Liver (tissue), 9 donors: ENCODE results near the gene TBC1D16. TPM values are rescaled to one million over a fixed set of nuclear protein-coding genes. Genes with fewer than 3 reads are reported as not detected.

ENCODE experiments used
- DNase-seq: peaks from one replicate; pipeline ENCODE4 v3.0.0-alpha.2; 2017; ENCODE audit warnings: low spot score
- H3K27ac ChIP-seq, 2 donors: one replicate each; pipeline ENCODE4 v1.7.0; 2013; ENCODE audit warnings: inconsistent platforms in 2 of 2, low read length in 2 of 2, control low read depth in 1 of 2, low read depth in 1 of 2, mild to moderate bottlenecking in 1 of 2
- H3K27me3 ChIP-seq, 4 donors: one replicate each; pipeline versions ENCODE4 v1.6.1 to v1.7.0; 2013; ENCODE audit warnings: low read length in 3 of 4, inconsistent platforms in 1 of 4, mild to moderate bottlenecking in 1 of 4, moderate library complexity in 1 of 4; ENCODE audit not compliant: control insufficient read depth in 4 of 4, insufficient read depth in 4 of 4
- H3K36me3 ChIP-seq, 4 donors: one replicate each; pipeline versions ENCODE4 v1.6.1 to v1.7.0; 2013; ENCODE audit warnings: low read length in 3 of 4, mild to moderate bottlenecking in 3 of 4, low read depth in 1 of 4, moderate library complexity in 1 of 4; ENCODE audit not compliant: control insufficient read depth in 4 of 4, insufficient read depth in 3 of 4
- H3K4me1 ChIP-seq, 4 donors: one replicate each; pipeline versions ENCODE4 v1.6.1 to v1.7.0; 2013; ENCODE audit warnings: low read length in 3 of 4, mild to moderate bottlenecking in 3 of 4, moderate library complexity in 1 of 4; ENCODE audit not compliant: control insufficient read depth in 4 of 4, insufficient read depth in 4 of 4
- H3K4me3 ChIP-seq, 3 donors: one replicate each; pipeline versions ENCODE4 v1.6.1 to v1.7.0; 2013; ENCODE audit warnings: low read length in 3 of 3, control low read depth in 1 of 3, low read depth in 1 of 3, mild to moderate bottlenecking in 1 of 3
- H3K9ac ChIP-seq, 2 donors: one replicate each; pipeline ENCODE4 v1.7.0; 2013; ENCODE audit warnings: low read length in 2 of 2, mild to moderate bottlenecking in 2 of 2, moderate library complexity in 2 of 2, control low read depth in 1 of 2, low read depth in 1 of 2
- H3K9me3 ChIP-seq, 4 donors: one replicate each; pipeline versions ENCODE4 v1.6.1 to v1.7.0; 2013; ENCODE audit warnings: low read length in 3 of 4; ENCODE audit not compliant: control insufficient read depth in 4 of 4
- ATF3 ChIP-seq: IDR thresholded peaks from 2 replicates; pipeline ENCODE4 v1.6.1; 2016; ENCODE audit warnings: antibody characterized with exemption
- EGR1 ChIP-seq, 2 donors: IDR thresholded peaks; 2 replicates each; pipeline ENCODE4 v1.6.1; 2016 to 2018; ENCODE audit warnings: antibody characterized with exemption in 2 of 2, low read depth in 2 of 2
- FOXA1 ChIP-seq: IDR thresholded peaks from 2 replicates; pipeline ENCODE4 v1.6.1; 2016; ENCODE audit warnings: antibody characterized with exemption
- FOXA2 ChIP-seq: IDR thresholded peaks from 2 replicates; pipeline ENCODE4 v1.6.1; 2016; ENCODE audit warnings: antibody characterized with exemption
- GABPA ChIP-seq, 2 donors: IDR thresholded peaks in 1 of 2; conservative IDR thresholded peaks in 1 of 2; 2 replicates each; pipeline ENCODE4 v1.6.1; 2016; ENCODE audit warnings: antibody characterized with exemption in 2 of 2, mild to moderate bottlenecking in 1 of 2, moderate library complexity in 1 of 2
- HNF4A ChIP-seq, 2 donors: conservative IDR thresholded peaks; 2 replicates each; pipeline ENCODE4 v1.6.1; 2016; ENCODE audit warnings: antibody characterized with exemption in 2 of 2, mild to moderate bottlenecking in 2 of 2
- HNF4G ChIP-seq: IDR thresholded peaks from 2 replicates; pipeline ENCODE4 v1.6.1; 2016; ENCODE audit warnings: antibody characterized with exemption
- JUND ChIP-seq, 2 donors: IDR thresholded peaks; 2 replicates each; pipeline ENCODE4 v1.6.1; 2016; ENCODE audit warnings: antibody characterized with exemption in 2 of 2
- NR2F2 ChIP-seq: IDR thresholded peaks from 2 replicates; pipeline ENCODE4 v1.6.1; 2016; ENCODE audit warnings: antibody characterized with exemption
- RAD21 ChIP-seq, 2 donors: IDR thresholded peaks; 2 replicates each; pipeline ENCODE4 v1.6.1; 2016; ENCODE audit warnings: antibody characterized with exemption in 2 of 2, mild to moderate bottlenecking in 2 of 2
- REST ChIP-seq: IDR thresholded peaks from 2 replicates; pipeline ENCODE4 v1.6.1; 2016; ENCODE audit warnings: antibody characterized with exemption, mild to moderate bottlenecking
- RXRA ChIP-seq, 2 donors: IDR thresholded peaks; 2 replicates each; pipeline ENCODE4 v1.6.1; 2017 to 2018; ENCODE audit warnings: antibody characterized with exemption in 2 of 2, mild to moderate bottlenecking in 1 of 2
- SP1 ChIP-seq: IDR thresholded peaks from 2 replicates; pipeline ENCODE4 v1.6.1; 2018; ENCODE audit warnings: antibody characterized with exemption, mild to moderate bottlenecking
- TAF1 ChIP-seq: conservative IDR thresholded peaks from 2 replicates; pipeline ENCODE4 v1.6.1; 2016; ENCODE audit warnings: antibody characterized with exemption, mild to moderate bottlenecking
- YY1 ChIP-seq: IDR thresholded peaks from 2 replicates; pipeline ENCODE4 v1.6.1; 2016; ENCODE audit warnings: antibody characterized with exemption, mild to moderate bottlenecking
- ZBTB33 ChIP-seq: IDR thresholded peaks from 2 replicates; pipeline ENCODE4 v1.6.1; 2016; ENCODE audit warnings: antibody characterized with exemption
- WGBS: extraction: QIAGEN DNeasy Blood & Tissue Kit; methylation state at CpG from one replicate; pipeline ENCODE4 v1.1.7; 2013; 5-methylcytosine and 5-hydroxymethylcytosine counted together
- polyA plus RNA-seq, 2 donors: library from polyadenylated mRNA; stranded (reverse) in 1 of 2; unstranded in 1 of 2; fragments of 200-250 nt in 1 of 2; fragments of >200 nt in 1 of 2; fragmentation: Nextera tagmentation in 1 of 2; extraction: Ambion mirVana in 1 of 2; gene quantifications; one replicate each; pipeline versions ENCODE4 v1.2.1 to v1.2.3, GENCODE V29; 2013 to 2015
- total RNA-seq, 2 donors: library from RNA; depleted of rRNA; stranded (reverse); fragments of >200 nt; gene quantifications; one replicate each; pipeline ENCODE4 v1.2.3, GENCODE V29; 2014
- TF ChIP-seq, protein P1 (sequence below): IDR thresholded peaks from 2 replicates; pipeline ENCODE4 v1.6.1; 2016; ENCODE audit warnings: antibody characterized with exemption
- TF ChIP-seq, protein P2 (sequence below): fragments of 150-350 bp; IDR thresholded peaks from 2 replicates; pipeline ENCODE4 v1.5.1; 2017; ENCODE audit warnings: improper control_type of control experiment, low read depth, low read length; ENCODE audit not compliant: missing input control
- donor health status: healthy.
- donor health status: healthy.
- donor health status: healthy.
- donor health status: healthy.
- donor health status: healthy.

TBC1D16 gene
- total and polyA plus RNA-seq, 4 donors, result 3.4 to 29.5 (median 4.7) TPM

- 93% methylated on average over 14 of the region's 14 CpGs for WGBS
- H3K9me3 ChIP-seq, result no peaks in the 10 kb centered on the region
- no peak overlapping the region for H3K27ac ChIP-seq
- TF ChIP-seq YY1 (no peak), HNF4A (conservative IDR thresholded peaks at IDR 0.05) (no peak), JUND (IDR thresholded peaks at IDR 0.05) (no peak), FOXA1 (no peak), ATF3 (no peak), SP1 (no peak), FOXA2 (no peak), RXRA (IDR thresholded peaks at IDR 0.05) (no peak), HNF4G (no peak), REST (no peak), TAF1 (no peak)
- TF ChIP-seq, protein P1, sequence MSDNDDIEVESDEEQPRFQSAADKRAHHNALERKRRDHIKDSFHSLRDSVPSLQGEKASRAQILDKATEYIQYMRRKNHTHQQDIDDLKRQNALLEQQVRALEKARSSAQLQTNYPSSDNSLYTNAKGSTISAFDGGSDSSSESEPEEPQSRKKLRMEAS, result no peak
- DNase-seq, result no peak
- peaks cover 0 to 3% (median 0%) of the 10 kb centered on the region in 4 donors for H3K4me1 ChIP-seq
- no peaks in the 10 kb centered on the region for H3K36me3 ChIP-seq
- H3K9ac ChIP-seq, result no peak overlapping the region
- H3K27me3 ChIP-seq, result no peaks in the 10 kb centered on the region
- H3K4me3 ChIP-seq, result no peak overlapping the region
Observed at GRCh38 chr17:80081596-80081995, 45.9 kb upstream of the TBC1D16 start.

GRCh38 chr17:80080081-80080480 lies 44.4 kb upstream of the TBC1D16 start:
- TF ChIP-seq RXRA (IDR thresholded peaks at IDR 0.05) (no peak), TAF1 (no peak), JUND (IDR thresholded peaks at IDR 0.05) (no peak), ATF3 (no peak), NR2F2 (no peak), ZBTB33 (no peak), YY1 (no peak), SP1 (no peak), FOXA1 (no peak), HNF4G (no peak), REST (no peak), HNF4A (conservative IDR thresholded peaks at IDR 0.05) (no peak), FOXA2 (no peak), GABPA (IDR thresholded peaks at IDR 0.05 in 1 of 2, conservative IDR thresholded peaks at IDR 0.05 in 1 of 2) (no peak), RAD21 (IDR thresholded peaks at IDR 0.05) (no peak), EGR1 (IDR thresholded peaks at IDR 0.05; ENCODE audit: low read depth in 2 of 2) (no peak)
- TF ChIP-seq, protein P2, sequence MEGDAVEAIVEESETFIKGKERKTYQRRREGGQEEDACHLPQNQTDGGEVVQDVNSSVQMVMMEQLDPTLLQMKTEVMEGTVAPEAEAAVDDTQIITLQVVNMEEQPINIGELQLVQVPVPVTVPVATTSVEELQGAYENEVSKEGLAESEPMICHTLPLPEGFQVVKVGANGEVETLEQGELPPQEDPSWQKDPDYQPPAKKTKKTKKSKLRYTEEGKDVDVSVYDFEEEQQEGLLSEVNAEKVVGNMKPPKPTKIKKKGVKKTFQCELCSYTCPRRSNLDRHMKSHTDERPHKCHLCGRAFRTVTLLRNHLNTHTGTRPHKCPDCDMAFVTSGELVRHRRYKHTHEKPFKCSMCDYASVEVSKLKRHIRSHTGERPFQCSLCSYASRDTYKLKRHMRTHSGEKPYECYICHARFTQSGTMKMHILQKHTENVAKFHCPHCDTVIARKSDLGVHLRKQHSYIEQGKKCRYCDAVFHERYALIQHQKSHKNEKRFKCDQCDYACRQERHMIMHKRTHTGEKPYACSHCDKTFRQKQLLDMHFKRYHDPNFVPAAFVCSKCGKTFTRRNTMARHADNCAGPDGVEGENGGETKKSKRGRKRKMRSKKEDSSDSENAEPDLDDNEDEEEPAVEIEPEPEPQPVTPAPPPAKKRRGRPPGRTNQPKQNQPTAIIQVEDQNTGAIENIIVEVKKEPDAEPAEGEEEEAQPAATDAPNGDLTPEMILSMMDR, result no peak
- TF ChIP-seq, protein P1, result no peak
- 93% methylated on average over 6 of the region's 6 CpGs for WGBS
- H3K36me3 ChIP-seq, result no peaks in the 10 kb centered on the region
- no peaks in the 10 kb centered on the region for H3K9me3 ChIP-seq
- peaks cover 0 to 3% (median 0%) of the 10 kb centered on the region in 4 donors for H3K4me1 ChIP-seq
- H3K4me3 ChIP-seq, result no peak overlapping the region
- H3K27ac ChIP-seq, result no peak overlapping the region
- H3K27me3 ChIP-seq, result no peaks in the 10 kb centered on the region
- no peak for DNase-seq
- H3K9ac ChIP-seq, result no peak overlapping the region
